GM06990 (cell line): ENCODE data around the gene GRM1.

Experiments
- DNase-seq: peaks from one replicate; pipeline ENCODE4 v3.0.0-alpha.2; 2011; ENCODE audit not compliant: insufficient read length; ENCODE audit errors: extremely low read depth
- H3K27me3 ChIP-seq: replicated peaks from 2 replicates; pipeline ENCODE4 v1.6.0; 2011; ENCODE audit warnings: low read length; ENCODE audit not compliant: control insufficient read depth, insufficient read depth
- H3K36me3 ChIP-seq: 2 replicates; pipeline ENCODE4 v1.5.1; 2011; ENCODE audit warnings: low read length; ENCODE audit not compliant: control insufficient read depth, insufficient read depth
- H3K4me3 ChIP-seq: replicated peaks from 2 replicates; pipeline ENCODE4 v1.5.1; 2011; ENCODE audit warnings: low read depth, mild to moderate bottlenecking, control low read depth, low read length
- CTCF ChIP-seq: IDR thresholded peaks from 2 replicates; pipeline ENCODE4 v1.5.1; 2011; ENCODE audit warnings: low read length, control low read depth, mild to moderate bottlenecking, inconsistent platforms; ENCODE audit not compliant: insufficient read depth, poor library complexity, severe bottlenecking

The GRM1 gene

GRCh38 chr6:146113084-146113623, 84.3 kb downstream of the GRM1 start:
- no peak for DNase-seq
- no peak for TF ChIP-seq CTCF

GRCh38 chr6:146123616-146124015, 94.8 kb downstream of the GRM1 start:
- TF ChIP-seq CTCF = no peak
- DNase-seq = no peak
- no peaks in the 10 kb centered on the region for H3K27me3 ChIP-seq
- H3K36me3 ChIP-seq = no peaks in the 10 kb centered on the region
- no peak overlapping the region for H3K4me3 ChIP-seq

More at GRCh38 chr6:146113084-146113623, 84.3 kb downstream of the GRM1 start:
- no peaks in the 10 kb centered on the region for H3K36me3 ChIP-seq
- H3K27me3 ChIP-seq = no peaks in the 10 kb centered on the region
- no peak overlapping the region for H3K4me3 ChIP-seq

GRCh38 chr6:146127447-146128215, 98.8 kb downstream of the GRM1 start:
- Histone ChIP-seq H3K4me3 (no peak overlapping the region), H3K27me3 (no peaks in the 10 kb centered on the region), H3K36me3 (no peaks in the 10 kb centered on the region)
- no peak for DNase-seq
- TF ChIP-seq CTCF = no peak

- TF ChIP-seq CTCF = no peak
- H3K36me3 ChIP-seq = no peaks in the 10 kb centered on the region
- no peak for DNase-seq
- no peaks in the 10 kb centered on the region for H3K27me3 ChIP-seq
- no peak overlapping the region for H3K4me3 ChIP-seq
Measured at GRCh38 chr6:146133866-146134265, 105.0 kb downstream of the GRM1 start.

GRCh38 chr6:146135167-146135566, 106.3 kb downstream of the GRM1 start:
- no peaks in the 10 kb centered on the region for H3K36me3 ChIP-seq
- no peak for DNase-seq
- no peak for TF ChIP-seq CTCF
- H3K27me3 ChIP-seq = no peaks in the 10 kb centered on the region
- no peak overlapping the region for H3K4me3 ChIP-seq
